ENCODE data around the gene AK6.
A peak's percentile ranks its signal among the peaks of the same experiment; 100 is the strongest.
"Not testable (repeated sequence)": the region's sequence is repeated elsewhere in the genome, so short reads cannot be mapped to it uniquely, and the experiment has no call there.

Gene AK6

GRCh38 chr5:69368458-69369339 lies 621 bp downstream of the AK6 start:
- H3K27ac ChIP-seq (ENCODE audit: low read depth, low read length): peak overlapping the region; percentile 97
- peak overlapping the region; percentile 89 for H3K4me3 ChIP-seq (ENCODE audit: low read length)
- no peaks in the 10 kb centered on the region for H3K27me3 ChIP-seq (ENCODE audit: control insufficient read depth, insufficient read depth, low read length)
- H3K4me1 ChIP-seq (ENCODE audit: control insufficient read depth, insufficient read depth, low read length): peaks cover 12% of the 10 kb centered on the region
- peaks cover 12% of the 10 kb centered on the region for H3K36me3 ChIP-seq (ENCODE audit: control insufficient read depth, insufficient read depth, low read length)
- peak overlapping the region; percentile 86 for H3K9ac ChIP-seq (ENCODE audit: low read length)

GRCh38 chr5:69367697-69368279 lies 1.5 kb downstream of the AK6 start:
- Histone ChIP-seq H3K27me3 (ENCODE audit: control insufficient read depth, insufficient read depth, low read length) (no peaks in the 10 kb centered on the region), H3K27ac (ENCODE audit: low read depth, low read length) (no peak overlapping the region), H3K9ac (ENCODE audit: low read length) (no peak overlapping the region), H3K4me3 (ENCODE audit: low read length) (no peak overlapping the region), H3K4me1 (ENCODE audit: control insufficient read depth, insufficient read depth, low read length) (peaks cover 12% of the 10 kb centered on the region), H3K36me3 (ENCODE audit: control insufficient read depth, insufficient read depth, low read length) (peaks cover 12% of the 10 kb centered on the region)

- no peak overlapping the region for H3K27ac ChIP-seq (ENCODE audit: low read depth, low read length)
Measured at GRCh38 chr5:69364850-69365249, 4.5 kb downstream of the AK6 start.

GRCh38 chr5:69364414-69364813 lies 4.9 kb downstream of the AK6 start:
- Histone ChIP-seq H3K36me3 (ENCODE audit: control insufficient read depth, insufficient read depth, low read length) (peaks cover 14% of the 10 kb centered on the region), H3K9ac (ENCODE audit: low read length) (no peak overlapping the region), H3K4me3 (ENCODE audit: low read length) (no peak overlapping the region), H3K4me1 (ENCODE audit: control insufficient read depth, insufficient read depth, low read length) (peaks cover 10% of the 10 kb centered on the region), H3K27ac (ENCODE audit: low read depth, low read length) (no peak overlapping the region), H3K27me3 (ENCODE audit: control insufficient read depth, insufficient read depth, low read length) (no peaks in the 10 kb centered on the region)

More at GRCh38 chr5:69364850-69365249, 4.5 kb downstream of the AK6 start:
- Histone ChIP-seq H3K36me3 (ENCODE audit: control insufficient read depth, insufficient read depth, low read length) (peaks cover 14% of the 10 kb centered on the region), H3K27me3 (ENCODE audit: control insufficient read depth, insufficient read depth, low read length) (no peaks in the 10 kb centered on the region), H3K4me1 (ENCODE audit: control insufficient read depth, insufficient read depth, low read length) (peaks cover 10% of the 10 kb centered on the region), H3K9ac (ENCODE audit: low read length) (no peak overlapping the region), H3K4me3 (ENCODE audit: low read length) (no peak overlapping the region)

GRCh38 chr5:69360442-69360841 lies 8.9 kb downstream of the AK6 start:
- H3K36me3 ChIP-seq (ENCODE audit: control insufficient read depth, insufficient read depth, low read length): peaks cover 7% of the 10 kb centered on the region
- no peak overlapping the region for H3K27ac ChIP-seq (ENCODE audit: low read depth, low read length)

GRCh38 chr5:69359699-69360098 lies 9.6 kb downstream of the AK6 start:
- H3K9ac ChIP-seq (ENCODE audit: low read length): no peak overlapping the region

More at GRCh38 chr5:69360442-69360841, 8.9 kb downstream of the AK6 start:
- Histone ChIP-seq H3K27me3 (ENCODE audit: control insufficient read depth, insufficient read depth, low read length) (no peaks in the 10 kb centered on the region), H3K4me3 (ENCODE audit: low read length) (no peak overlapping the region), H3K9ac (ENCODE audit: low read length) (no peak overlapping the region), H3K4me1 (ENCODE audit: control insufficient read depth, insufficient read depth, low read length) (no peaks in the 10 kb centered on the region)

GRCh38 chr5:69350664-69351063 lies 18.7 kb downstream of the AK6 start:
- Histone ChIP-seq H3K27ac (ENCODE audit: low read depth, low read length) (no peak overlapping the region), H3K9ac (ENCODE audit: low read length) (no peak overlapping the region), H3K4me1 (ENCODE audit: control insufficient read depth, insufficient read depth, low read length) (no peaks in the 10 kb centered on the region), H3K4me3 (ENCODE audit: low read length) (no peak overlapping the region), H3K36me3 (ENCODE audit: control insufficient read depth, insufficient read depth, low read length) (peaks cover 9% of the 10 kb centered on the region), H3K27me3 (ENCODE audit: control insufficient read depth, insufficient read depth, low read length) (no peaks in the 10 kb centered on the region)

More at GRCh38 chr5:69359699-69360098, 9.6 kb downstream of the AK6 start:
- no peaks in the 10 kb centered on the region for H3K27me3 ChIP-seq (ENCODE audit: control insufficient read depth, insufficient read depth, low read length)
- H3K4me3 ChIP-seq (ENCODE audit: low read length): no peak overlapping the region
- H3K36me3 ChIP-seq (ENCODE audit: control insufficient read depth, insufficient read depth, low read length): peaks cover 2% of the 10 kb centered on the region
- no peak overlapping the region for H3K27ac ChIP-seq (ENCODE audit: low read depth, low read length)
- no peaks in the 10 kb centered on the region for H3K4me1 ChIP-seq (ENCODE audit: control insufficient read depth, insufficient read depth, low read length)

GRCh38 chr5:69343083-69343482 lies 26.2 kb downstream of the AK6 start:
- no peak overlapping the region for H3K9ac ChIP-seq (ENCODE audit: low read length)
- H3K4me1 ChIP-seq (ENCODE audit: control insufficient read depth, insufficient read depth, low read length): no peaks in the 10 kb centered on the region
- H3K27ac ChIP-seq (ENCODE audit: low read depth, low read length): no peak overlapping the region
- H3K4me3 ChIP-seq (ENCODE audit: low read length): no peak overlapping the region
- H3K36me3 ChIP-seq (ENCODE audit: control insufficient read depth, insufficient read depth, low read length): no peaks in the 10 kb centered on the region
- no peaks in the 10 kb centered on the region for H3K27me3 ChIP-seq (ENCODE audit: control insufficient read depth, insufficient read depth, low read length)

GRCh38 chr5:69341520-69342161 lies 27.7 kb downstream of the AK6 start:
- Histone ChIP-seq H3K4me1 (ENCODE audit: control insufficient read depth, insufficient read depth, low read length) (no peaks in the 10 kb centered on the region), H3K36me3 (ENCODE audit: control insufficient read depth, insufficient read depth, low read length) (no peaks in the 10 kb centered on the region), H3K4me3 (ENCODE audit: low read length) (no peak overlapping the region), H3K27ac (ENCODE audit: low read depth, low read length) (no peak overlapping the region), H3K9ac (ENCODE audit: low read length) (no peak overlapping the region), H3K27me3 (ENCODE audit: control insufficient read depth, insufficient read depth, low read length) (no peaks in the 10 kb centered on the region)

GRCh38 chr5:69335341-69335935 lies 33.9 kb downstream of the AK6 start:
- no peaks in the 10 kb centered on the region for H3K36me3 ChIP-seq (ENCODE audit: control insufficient read depth, insufficient read depth, low read length)
- H3K27me3 ChIP-seq (ENCODE audit: control insufficient read depth, insufficient read depth, low read length): no peaks in the 10 kb centered on the region
- H3K4me3 ChIP-seq (ENCODE audit: low read length): no peak overlapping the region
- H3K27ac ChIP-seq (ENCODE audit: low read depth, low read length): no peak overlapping the region
- H3K9ac ChIP-seq (ENCODE audit: low read length): no peak overlapping the region
- H3K4me1 ChIP-seq (ENCODE audit: control insufficient read depth, insufficient read depth, low read length): peaks cover 3% of the 10 kb centered on the region

GRCh38 chr5:69334793-69335268 lies 34.5 kb downstream of the AK6 start:
- Histone ChIP-seq H3K4me1 (ENCODE audit: control insufficient read depth, insufficient read depth, low read length) (peaks cover 3% of the 10 kb centered on the region), H3K27me3 (ENCODE audit: control insufficient read depth, insufficient read depth, low read length) (no peaks in the 10 kb centered on the region), H3K36me3 (ENCODE audit: control insufficient read depth, insufficient read depth, low read length) (no peaks in the 10 kb centered on the region), H3K4me3 (ENCODE audit: low read length) (no peak overlapping the region), H3K27ac (ENCODE audit: low read depth, low read length) (no peak overlapping the region), H3K9ac (ENCODE audit: low read length) (no peak overlapping the region)

GRCh38 chr5:69333668-69334315 lies 35.5 kb downstream of the AK6 start:
- H3K27ac ChIP-seq (ENCODE audit: low read depth, low read length); H3K9ac ChIP-seq (ENCODE audit: low read length): not testable (repeated sequence)

More at GRCh38 chr5:69333668-69334315, 35.5 kb downstream of the AK6 start:
- not testable (repeated sequence) for H3K36me3 ChIP-seq (ENCODE audit: control insufficient read depth, insufficient read depth, low read length); H3K4me1 ChIP-seq (ENCODE audit: control insufficient read depth, insufficient read depth, low read length); H3K4me3 ChIP-seq (ENCODE audit: low read length); H3K27me3 ChIP-seq (ENCODE audit: control insufficient read depth, insufficient read depth, low read length)

Data from rectal smooth muscle tissue (tissue), 1 donor.